GM19455 (cell line): ENCODE results near the gene HIF1A.

Experiments used
- ATAC-seq: cut with Tn5 transposase; IDR thresholded peaks from one replicate; pipeline ENCODE4 v1.9.1; 2021; ENCODE audit not compliant: unreplicated experiment

The HIF1A gene

GRCh38 chr14:61769893-61770292 lies 74.6 kb downstream of the HIF1A start:
- no peak for ATAC-seq

GRCh38 chr14:61774861-61775260 lies 79.5 kb downstream of the HIF1A start:
- no peak for ATAC-seq

GRCh38 chr14:61780125-61780524 lies 84.8 kb downstream of the HIF1A start:
- ATAC-seq, result peak; percentile 87

GRCh38 chr14:61797309-61797708 lies 102.0 kb downstream of the HIF1A start:
- no peak for ATAC-seq
